Hair follicle dermal papilla cell (primary cell): ENCODE data around the gene THAP8. TPM values are rescaled to one million over a fixed set of nuclear protein-coding genes. Genes with fewer than 3 reads are reported as not detected.

Experiments used
- total RNA-seq: library from RNA; depleted of rRNA; stranded (reverse); fragments of >200 nt; gene quantifications from 2 replicates; pipeline ENCODE4 v1.2.3, GENCODE V29; 2012

THAP8 gene, protein sequence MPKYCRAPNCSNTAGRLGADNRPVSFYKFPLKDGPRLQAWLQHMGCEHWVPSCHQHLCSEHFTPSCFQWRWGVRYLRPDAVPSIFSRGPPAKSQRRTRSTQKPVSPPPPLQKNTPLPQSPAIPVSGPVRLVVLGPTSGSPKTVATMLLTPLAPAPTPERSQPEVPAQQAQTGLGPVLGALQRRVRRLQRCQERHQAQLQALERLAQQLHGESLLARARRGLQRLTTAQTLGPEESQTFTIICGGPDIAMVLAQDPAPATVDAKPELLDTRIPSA
- 8.0 and 8.9 TPM in 2 replicates for total RNA-seq

DNA sequence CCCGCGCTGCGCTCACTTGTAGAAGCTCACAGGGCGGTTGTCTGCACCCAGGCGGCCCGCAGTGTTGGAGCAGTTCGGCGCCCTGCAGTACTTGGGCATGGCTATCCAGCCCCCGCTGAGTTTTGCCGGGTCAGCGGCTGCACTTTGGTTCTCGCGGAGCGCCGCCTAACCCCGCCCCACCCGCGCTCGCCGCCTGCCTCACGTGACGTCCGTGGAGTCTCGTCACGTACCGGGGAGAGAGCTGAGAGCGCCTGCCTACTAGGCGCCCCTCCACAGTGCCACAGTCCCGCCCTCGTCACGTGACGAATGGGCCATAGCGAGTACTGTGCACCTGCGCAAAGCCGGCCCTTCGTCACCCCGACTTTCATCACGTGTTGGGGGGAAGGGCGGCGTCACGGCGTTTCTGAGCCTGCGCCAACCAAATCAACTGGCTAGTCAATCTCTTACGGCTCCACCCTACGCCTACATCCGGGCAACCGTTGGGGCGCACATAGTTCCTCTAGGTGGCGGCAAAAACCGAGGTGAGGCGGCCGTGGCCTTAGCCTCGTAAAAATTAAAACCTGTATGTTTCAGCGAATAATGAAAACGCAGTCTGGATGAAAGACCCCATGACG is at the start of gene THAP8:
Gene THAP8 (minus strand): TSS at position 167 of the 614 bp plus-strand sequence. CDS start 68 bp downstream, at position 99.

GRCh38 chr19:36054733-36055686 is 925 bp upstream of the THAP8 start, which contains the start of gene WDR62:
TSS of gene WDR62 (plus strand) at chr19:36054897. CDS start at chr19:36054972, 75 bp downstream.

GRCh38 chr19:36032251-36033104 is 21.6 kb downstream of the THAP8 start, which contains the start of gene CLIP3:
TSS of gene CLIP3 (minus strand) at chr19:36032873. CDS start at chr19:36032357, 516 bp downstream.

DNA sequence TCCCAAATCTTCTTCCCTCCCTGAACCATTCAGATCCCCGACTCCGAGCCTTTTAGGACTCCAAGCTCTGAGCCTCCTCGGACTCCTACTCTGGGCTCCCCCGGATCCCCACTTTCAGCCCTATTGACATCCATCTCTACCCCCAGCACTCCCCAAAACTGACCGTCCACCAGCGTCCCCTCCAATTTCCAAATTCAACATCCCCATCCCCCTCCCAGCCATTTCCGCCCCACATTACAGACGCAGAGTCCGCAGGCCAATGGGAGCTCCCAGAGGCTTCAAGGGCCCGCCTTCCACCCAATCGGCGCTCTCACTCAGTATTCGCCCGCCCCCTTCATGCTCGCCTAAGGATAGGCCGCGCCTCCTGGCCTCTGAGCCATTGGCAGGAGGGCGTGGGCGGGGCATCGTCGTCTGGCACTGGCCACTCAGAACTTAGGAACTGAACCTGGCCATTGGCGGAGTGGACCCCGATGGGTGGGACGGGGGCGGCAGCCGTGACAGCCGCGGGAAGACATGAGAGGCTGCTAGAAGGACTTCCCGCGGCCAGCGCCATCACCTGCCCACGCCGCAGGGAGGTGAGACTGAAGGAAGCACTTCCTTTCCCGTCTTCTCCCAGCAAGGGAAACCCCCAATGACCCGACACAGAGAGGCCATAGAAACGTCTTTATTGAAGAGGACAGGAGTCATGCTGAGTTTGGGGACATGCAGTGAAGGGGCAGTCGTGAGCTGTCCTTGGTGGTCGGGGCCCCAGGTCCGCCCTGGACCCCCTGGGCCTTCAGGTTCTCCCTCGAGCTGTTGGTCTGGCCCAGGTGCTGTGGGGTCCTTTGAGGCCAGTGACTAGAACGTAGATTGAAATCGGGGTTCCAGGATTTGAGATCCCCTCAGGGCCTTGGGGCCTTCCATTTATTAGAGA is 39.8 kb downstream of the THAP8 start, which contains the start of gene ALKBH6:
Gene ALKBH6 (minus strand): TSS at position 202 of the 913 bp plus-strand sequence. CDS start 816 bp downstream, outside the sequence.

GRCh38 chr19:36008336-36008978 is 45.6 kb downstream of the THAP8 start, which contains the start of gene SYNE4:
TSS of gene SYNE4 (minus strand) at chr19:36008813. CDS start at chr19:36008681, 132 bp downstream.

DNA sequence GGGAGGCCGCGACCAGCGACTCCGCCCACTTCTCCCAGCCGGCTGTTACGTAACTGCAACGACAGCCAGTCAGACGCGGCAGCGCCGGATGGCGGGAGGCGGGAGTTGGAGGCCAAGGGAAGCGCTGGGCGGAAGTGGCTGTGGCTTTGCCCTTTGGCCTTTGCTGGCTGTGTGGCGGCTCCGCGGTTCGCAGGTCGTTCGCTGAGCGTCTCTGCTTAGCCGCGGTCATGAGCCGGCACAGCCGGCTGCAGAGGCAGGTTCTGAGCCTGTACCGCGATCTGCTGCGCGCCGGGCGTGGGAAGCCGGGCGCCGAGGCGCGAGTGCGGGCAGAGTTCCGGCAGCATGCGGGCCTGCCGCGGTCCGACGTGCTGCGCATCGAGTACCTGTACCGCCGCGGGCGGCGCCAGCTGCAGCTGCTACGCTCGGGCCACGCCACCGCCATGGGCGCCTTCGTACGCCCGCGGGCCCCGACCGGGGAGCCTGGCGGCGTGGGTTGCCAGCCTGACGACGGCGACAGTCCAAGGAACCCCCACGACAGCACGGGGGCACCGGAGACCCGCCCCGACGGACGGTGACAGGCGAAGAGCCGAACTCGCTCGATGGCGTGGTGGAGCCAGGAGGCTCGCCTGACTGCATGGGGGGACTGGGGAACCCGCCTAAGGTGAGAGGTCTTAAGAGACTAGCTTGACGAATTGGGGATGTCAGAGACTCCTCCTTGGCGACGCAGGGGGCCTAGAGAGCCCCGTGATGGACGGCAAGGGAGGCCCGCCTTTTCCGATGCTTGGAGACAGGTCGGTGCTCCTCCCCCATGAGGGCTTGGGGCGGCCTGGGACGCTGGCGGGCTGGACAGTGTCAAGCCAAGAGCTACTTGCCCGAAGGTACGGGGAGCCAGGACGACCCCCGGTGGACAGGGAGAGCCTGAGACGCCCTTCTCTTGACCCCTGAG is 58.8 kb downstream of the THAP8 start, which contains the start of gene SDHAF1:
Gene SDHAF1 (plus strand): TSS at position 141 of the 946 bp plus-strand sequence. CDS start 87 bp downstream, at position 228.

Other genes starting within 250 kb of the THAP8 start
- not detected in 2 replicates for gene PRODH2, start 241.4 kb downstream of the THAP8 start, total RNA-seq
- not detected in 2 replicates for gene NPHS1, start 201.8 kb downstream of the THAP8 start, total RNA-seq
- not detected in 2 replicates for gene KIRREL2, start 197.4 kb downstream of the THAP8 start, total RNA-seq
- 13.8 and 16.4 TPM in 2 replicates for gene APLP1, start 185.7 kb downstream of the THAP8 start, total RNA-seq
- 4.1 and 14.8 TPM in 2 replicates for gene NFKBID, start 153.7 kb downstream of the THAP8 start, total RNA-seq
- gene HCST, start 151.8 kb downstream of the THAP8 start, total RNA-seq: 0.81 TPM in 1 of 2 replicates, not detected in the other
- 0.73 TPM in 1 of 2 replicates, not detected in the other for gene TYROBP, start 146.0 kb downstream of the THAP8 start, total RNA-seq
- 5.8 and 6.0 TPM in 2 replicates for gene LRFN3, start 117.9 kb downstream of the THAP8 start, total RNA-seq
- 9.9 and 22.1 TPM in 2 replicates for gene SDHAF1, start 59.1 kb downstream of the THAP8 start, total RNA-seq
- not detected in 2 replicates for gene SYNE4, start 45.5 kb downstream of the THAP8 start, total RNA-seq
- 10.9 and 16.6 TPM in 2 replicates for gene ALKBH6, start 40.1 kb downstream of the THAP8 start, total RNA-seq
- 20.4 and 22.8 TPM in 2 replicates for gene CLIP3, start 21.4 kb downstream of the THAP8 start, total RNA-seq
- gene WDR62, start 612 bp upstream of the THAP8 start, total RNA-seq: 1.5 and 2.2 TPM in 2 replicates
- gene OVOL3, start 56.9 kb upstream of the THAP8 start, total RNA-seq: not detected in 2 replicates
- gene POLR2I, start 60.6 kb upstream of the THAP8 start, total RNA-seq: 17.2 and 19.8 TPM in 2 replicates
- gene TBCB, start 61.2 kb upstream of the THAP8 start, total RNA-seq: 131 and 159 TPM in 2 replicates
- 476 and 492 TPM in 2 replicates for gene CAPNS1, start 85.8 kb upstream of the THAP8 start, total RNA-seq
- 13.3 and 14.1 TPM in 2 replicates for gene COX7A1, start 98.2 kb upstream of the THAP8 start, total RNA-seq
- gene ZNF565, start 160.4 kb upstream of the THAP8 start, total RNA-seq: 6.8 and 8.6 TPM in 2 replicates
- gene ZNF146, start 160.8 kb upstream of the THAP8 start, total RNA-seq: 71.5 and 83.9 TPM in 2 replicates